GM23338 (cell line): ENCODE results near the gene TIMM17B.
"Not testable (repeated sequence)": the region's sequence is repeated elsewhere in the genome, so short reads cannot be mapped to it uniquely, and the experiment has no call there.

Experiments
- POLR2AphosphoS5 ChIP-seq: IDR thresholded peaks from 2 replicates; pipeline ENCODE4 v1.6.1; 2016; ENCODE audit warnings: antibody characterized with exemption, low read depth
- TF ChIP-seq, protein P1 (sequence below), 2 experiments: fragments of 200-600 bp in 1 of 2; sonication (generic) in 1 of 2; conservative IDR thresholded peaks; 2 replicates each; pipeline versions ENCODE4 v1.5.1 to v1.6.1; 2016 to 2017; ENCODE audit warnings: antibody characterized with exemption in 2 of 2, low read depth in 2 of 2, mild to moderate bottlenecking in 2 of 2, moderate library complexity in 1 of 2

DNA sequence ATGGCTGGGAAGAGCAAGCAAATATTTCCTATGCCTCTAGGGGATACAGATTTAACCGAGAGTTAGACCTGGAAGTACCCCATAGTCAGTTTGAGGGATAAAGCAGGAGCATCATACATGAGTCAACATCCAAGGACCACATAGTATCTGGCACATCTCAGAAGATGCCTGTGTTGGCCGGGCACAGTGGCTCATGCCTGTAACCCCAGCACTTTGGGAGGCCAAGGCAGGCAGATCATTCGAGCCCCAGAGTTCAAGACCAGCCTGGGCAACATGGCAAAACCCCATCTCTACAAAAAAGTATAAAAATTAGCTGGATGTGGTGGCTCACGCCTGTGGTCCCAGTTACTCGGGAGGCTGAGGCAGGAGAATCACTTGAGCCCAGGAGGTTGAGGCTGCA, 11.0 kb downstream of the TIMM17B start:
- TF ChIP-seq, protein P1, sequence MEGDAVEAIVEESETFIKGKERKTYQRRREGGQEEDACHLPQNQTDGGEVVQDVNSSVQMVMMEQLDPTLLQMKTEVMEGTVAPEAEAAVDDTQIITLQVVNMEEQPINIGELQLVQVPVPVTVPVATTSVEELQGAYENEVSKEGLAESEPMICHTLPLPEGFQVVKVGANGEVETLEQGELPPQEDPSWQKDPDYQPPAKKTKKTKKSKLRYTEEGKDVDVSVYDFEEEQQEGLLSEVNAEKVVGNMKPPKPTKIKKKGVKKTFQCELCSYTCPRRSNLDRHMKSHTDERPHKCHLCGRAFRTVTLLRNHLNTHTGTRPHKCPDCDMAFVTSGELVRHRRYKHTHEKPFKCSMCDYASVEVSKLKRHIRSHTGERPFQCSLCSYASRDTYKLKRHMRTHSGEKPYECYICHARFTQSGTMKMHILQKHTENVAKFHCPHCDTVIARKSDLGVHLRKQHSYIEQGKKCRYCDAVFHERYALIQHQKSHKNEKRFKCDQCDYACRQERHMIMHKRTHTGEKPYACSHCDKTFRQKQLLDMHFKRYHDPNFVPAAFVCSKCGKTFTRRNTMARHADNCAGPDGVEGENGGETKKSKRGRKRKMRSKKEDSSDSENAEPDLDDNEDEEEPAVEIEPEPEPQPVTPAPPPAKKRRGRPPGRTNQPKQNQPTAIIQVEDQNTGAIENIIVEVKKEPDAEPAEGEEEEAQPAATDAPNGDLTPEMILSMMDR (conservative IDR thresholded peaks at IDR 0.05; ENCODE audit: low read depth in 2 of 2), result not testable (repeated sequence)
- TF ChIP-seq POLR2AphosphoS5, result not testable (repeated sequence)
